HUES64 (cell line): ENCODE data around the gene PRSS36.
A peak's percentile ranks its signal among the peaks of the same experiment; 100 is the strongest.

Experiments used
- H3K27ac ChIP-seq: 2 replicates; pipeline ENCODE4 v1.7.0; 2013; ENCODE audit warnings: low read depth, low read length, inconsistent platforms
- H3K27me3 ChIP-seq: 2 replicates; pipeline ENCODE4 v1.6.1; 2013; ENCODE audit warnings: mild to moderate bottlenecking, low read length; ENCODE audit not compliant: insufficient read depth
- H3K36me3 ChIP-seq: 2 replicates; pipeline ENCODE4 v1.6.1; 2013; ENCODE audit warnings: mild to moderate bottlenecking, low read length; ENCODE audit not compliant: insufficient read depth
- H3K4me1 ChIP-seq: 2 replicates; pipeline ENCODE4 v1.6.1; 2013; ENCODE audit warnings: mild to moderate bottlenecking, low read length, moderate library complexity; ENCODE audit not compliant: insufficient read depth
- H3K4me3 ChIP-seq: 2 replicates; pipeline ENCODE4 v1.5.1; 2013; ENCODE audit warnings: mild to moderate bottlenecking, low read length, moderate library complexity
- H3K9ac ChIP-seq: 2 replicates; pipeline ENCODE4 v1.6.1; 2013; ENCODE audit warnings: mild to moderate bottlenecking, low read depth, low read length
- H3K9me3 ChIP-seq: 2 replicates; pipeline ENCODE4 v1.6.1; 2013; ENCODE audit warnings: low read depth, low read length; ENCODE audit not compliant: insufficient read depth
- WGBS: fragments of 150-250, 120-280 bp; methylation state at CpG from one replicate; pipeline ENCODE4 v1.1.7; 2013; ENCODE audit warnings: missing lambda C conversion rate; 5-methylcytosine and 5-hydroxymethylcytosine counted together

Gene PRSS36

GRCh38 chr16:31117384-31118222 is 32.3 kb downstream of the PRSS36 start, which contains the start of gene KAT8:
Gene KAT8, plus strand, starts transcription at chr16:31117664. Its CDS starts 18 bp downstream, at chr16:31117682.
- peaks cover 48% of the 10 kb centered on the region for H3K36me3 ChIP-seq
- peak within 1 kb of the TSS; percentile 89 for H3K4me3 ChIP-seq
- peak within 1 kb of the TSS; percentile 97 for H3K27ac ChIP-seq
- WGBS, result under 1% methylated on average over 68 of the region's 68 CpGs
- H3K4me1 ChIP-seq, result peaks cover 7% of the 10 kb centered on the region
- peak within 1 kb of the TSS; percentile 87 for H3K9ac ChIP-seq
- H3K9me3 ChIP-seq, result no peaks in the 10 kb centered on the region
- H3K27me3 ChIP-seq, result no peaks in the 10 kb centered on the region

- Histone ChIP-seq H3K27ac (no peak overlapping the region), H3K4me3 (no peak overlapping the region), H3K9ac (no peak overlapping the region), H3K27me3 (no peaks in the 10 kb centered on the region), H3K9me3 (no peaks in the 10 kb centered on the region), H3K4me1 (peaks cover 7% of the 10 kb centered on the region), H3K36me3 (peaks cover 48% of the 10 kb centered on the region)
- 95% methylated on average over 8 of the region's 8 CpGs for WGBS
These were observed 35.4 kb downstream of the PRSS36 start for GRCh38 chr16:31114468-31114867.

- 92% methylated on average over 5 of the region's 5 CpGs for WGBS
- Histone ChIP-seq H3K27ac (no peak overlapping the region), H3K9me3 (no peaks in the 10 kb centered on the region)
These were observed 36.4 kb downstream of the PRSS36 start for GRCh38 chr16:31113121-31114120.

GRCh38 chr16:31112711-31113110 is 37.2 kb downstream of the PRSS36 start:
- Histone ChIP-seq H3K27ac (no peak overlapping the region), H3K9me3 (no peaks in the 10 kb centered on the region), H3K27me3 (no peaks in the 10 kb centered on the region), H3K36me3 (peaks cover 42% of the 10 kb centered on the region), H3K4me3 (no peak overlapping the region), H3K9ac (no peak overlapping the region), H3K4me1 (no peaks in the 10 kb centered on the region)
- 93% methylated on average over 2 of the region's 2 CpGs for WGBS

More at GRCh38 chr16:31113121-31114120, 36.4 kb downstream of the PRSS36 start:
- Histone ChIP-seq H3K4me1 (peaks cover 5% of the 10 kb centered on the region), H3K9ac (no peak overlapping the region), H3K36me3 (peaks cover 42% of the 10 kb centered on the region), H3K27me3 (no peaks in the 10 kb centered on the region), H3K4me3 (no peak overlapping the region)

- Histone ChIP-seq H3K9me3 (no peaks in the 10 kb centered on the region), H3K27ac (no peak overlapping the region), H3K9ac (no peak overlapping the region), H3K27me3 (no peaks in the 10 kb centered on the region), H3K4me1 (no peaks in the 10 kb centered on the region), H3K4me3 (no peak overlapping the region), H3K36me3 (peaks cover 42% of the 10 kb centered on the region)
- WGBS, result 95% methylated on average over 23 of the region's 23 CpGs
These were observed 37.9 kb downstream of the PRSS36 start for GRCh38 chr16:31111881-31112466.

GRCh38 chr16:31110106-31111034 is 39.5 kb downstream of the PRSS36 start:
- H3K9ac ChIP-seq, result no peak overlapping the region
- no peaks in the 10 kb centered on the region for H3K4me1 ChIP-seq
- peaks cover 42% of the 10 kb centered on the region for H3K36me3 ChIP-seq
- H3K27me3 ChIP-seq, result no peaks in the 10 kb centered on the region
- 92% methylated on average over 26 of the region's 26 CpGs for WGBS
- no peaks in the 10 kb centered on the region for H3K9me3 ChIP-seq
- H3K27ac ChIP-seq, result no peak overlapping the region
- no peak overlapping the region for H3K4me3 ChIP-seq

- peaks cover 42% of the 10 kb centered on the region for H3K36me3 ChIP-seq
- no peak overlapping the region for H3K9ac ChIP-seq
- peak overlapping the region; percentile 83; the same call in 1 of the 2 replicates for H3K4me3 ChIP-seq
- H3K4me1 ChIP-seq, result no peaks in the 10 kb centered on the region
- WGBS, result 95% methylated on average over 12 of the region's 12 CpGs
- H3K27ac ChIP-seq, result no peak overlapping the region
- H3K9me3 ChIP-seq, result no peaks in the 10 kb centered on the region
- no peaks in the 10 kb centered on the region for H3K27me3 ChIP-seq
These were observed 40.2 kb downstream of the PRSS36 start for GRCh38 chr16:31109622-31110021.

- H3K4me1 ChIP-seq, result no peaks in the 10 kb centered on the region
- peak overlapping the region; percentile 83 for H3K4me3 ChIP-seq
- H3K36me3 ChIP-seq, result peaks cover 40% of the 10 kb centered on the region
- H3K27me3 ChIP-seq, result no peaks in the 10 kb centered on the region
- H3K9me3 ChIP-seq, result no peaks in the 10 kb centered on the region
- H3K27ac ChIP-seq, result no peak overlapping the region
- 62% methylated on average over 57 of the region's 57 CpGs for WGBS
- H3K9ac ChIP-seq, result peak overlapping the region; percentile 73
These were observed 40.9 kb downstream of the PRSS36 start for GRCh38 chr16:31108794-31109558.

- 5% methylated on average over 68 of the region's 68 CpGs for WGBS
- no peaks in the 10 kb centered on the region for H3K4me1 ChIP-seq
- H3K4me3 ChIP-seq, result peak within 1 kb of the TSS; percentile 83
- H3K9ac ChIP-seq, result peak within 1 kb of the TSS; percentile 73
- H3K9me3 ChIP-seq, result no peaks in the 10 kb centered on the region
- H3K36me3 ChIP-seq, result peaks cover 40% of the 10 kb centered on the region
- H3K27ac ChIP-seq, result no peak within 1 kb of the TSS
- H3K27me3 ChIP-seq, result no peaks in the 10 kb centered on the region
These were observed 41.7 kb downstream of the PRSS36 start, which contains the start of gene BCKDK for GRCh38 chr16:31108035-31108793. Gene BCKDK, plus strand, starts transcription at chr16:31108386. Its CDS starts 838 bp downstream, at chr16:31109224.
